GM12874 (cell line): Measurements from ENCODE around the gene YKT6.

Experiments used
- CTCF ChIP-seq: IDR thresholded peaks from 2 replicates; pipeline ENCODE4 v1.5.1; 2011; ENCODE audit warnings: low read depth, mild to moderate bottlenecking, control low read depth, low read length, moderate library complexity; ENCODE audit not compliant: insufficient read depth

YKT6 gene

GRCh38 chr7:44189993-44190872 is 10.5 kb upstream of the YKT6 start:
- no peak for TF ChIP-seq CTCF

DNA sequence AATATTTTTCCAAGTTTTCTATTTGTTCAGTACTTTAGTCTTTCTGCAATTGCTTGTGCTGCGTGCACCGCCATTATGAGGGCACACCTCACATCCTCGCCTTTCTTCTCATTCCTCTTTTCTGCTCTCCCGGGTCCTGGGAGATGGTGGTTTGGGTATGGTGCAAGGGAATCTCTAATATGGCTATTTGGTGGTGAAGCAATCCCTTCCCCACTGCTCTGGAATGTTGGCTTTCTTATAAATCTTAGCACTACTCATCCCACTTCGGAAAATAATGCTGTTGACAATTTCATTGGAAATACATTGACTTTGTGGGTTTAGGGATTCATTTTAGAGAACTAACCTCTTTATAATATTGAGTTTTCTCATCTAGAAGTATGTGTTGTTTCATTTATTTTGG is 9.6 kb upstream of the YKT6 start:
- TF ChIP-seq CTCF, result no peak

- TF ChIP-seq CTCF, result no peak
Observed at GRCh38 chr7:44193011-44193802, 7.6 kb upstream of the YKT6 start.

GRCh38 chr7:44194069-44194468 is 6.7 kb upstream of the YKT6 start:
- no peak for TF ChIP-seq CTCF

DNA sequence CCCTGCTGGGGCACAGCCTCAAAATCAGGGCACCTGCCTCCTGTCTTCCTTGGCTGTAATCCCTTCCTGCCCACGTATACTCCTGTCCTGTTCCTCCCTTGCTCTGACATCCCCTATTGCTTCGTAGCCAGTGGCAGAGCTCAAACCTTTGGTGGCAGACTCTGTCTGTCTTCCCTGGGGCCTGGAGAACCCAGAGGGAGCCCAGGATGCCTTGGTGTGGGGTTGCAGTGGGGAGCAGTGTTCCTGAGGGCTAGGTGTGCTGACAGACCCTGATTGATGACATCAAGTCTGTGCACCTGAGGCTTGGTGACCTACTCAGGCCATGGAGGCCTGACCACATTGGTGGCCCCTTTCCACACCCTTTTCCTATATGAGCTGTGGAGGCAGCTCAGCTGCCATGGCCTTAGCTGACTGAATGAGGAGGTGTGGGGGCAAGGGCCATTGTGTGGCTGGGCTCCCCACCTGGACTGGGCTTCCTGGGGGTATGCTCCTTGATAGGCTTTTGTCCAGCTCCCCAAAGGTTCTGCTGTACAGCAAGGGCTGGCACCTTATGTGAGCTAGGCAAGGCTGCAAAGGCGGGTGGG is 6.1 kb upstream of the YKT6 start:
- TF ChIP-seq CTCF, result no peak

GRCh38 chr7:44195889-44196288 is 4.9 kb upstream of the YKT6 start:
- TF ChIP-seq CTCF, result no peak

DNA sequence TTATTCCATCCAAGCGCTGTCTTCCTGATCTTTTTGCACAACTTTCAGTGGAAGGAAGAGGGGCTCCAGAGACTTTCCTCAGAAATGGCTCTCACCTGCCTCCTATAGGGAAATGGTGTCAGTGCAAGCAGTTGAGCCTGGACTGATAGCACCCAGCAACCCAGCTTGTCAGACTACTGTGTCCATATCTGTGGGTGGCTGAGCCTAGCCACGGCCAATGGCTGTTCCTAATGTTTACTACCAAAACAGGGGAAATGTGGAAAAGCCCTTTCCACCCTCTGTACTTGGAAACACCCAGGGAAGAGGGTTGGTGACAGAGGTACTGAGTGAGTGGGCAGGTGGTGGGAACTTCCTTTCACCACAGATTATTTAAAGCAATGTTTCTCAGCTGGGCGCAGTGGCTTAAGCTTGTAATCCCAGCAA is 4.3 kb upstream of the YKT6 start:
- TF ChIP-seq CTCF, result peak; percentile 79
